ENCODE results near the gene SWAP70.

Gene SWAP70

GRCh38 chr11:9757809-9758636 lies 94.1 kb downstream of the SWAP70 start:
- ChIA-PET CTCF (interaction anchor here (0.6 to 4.1 kb wide), 29 partner anchors 9 to 694 kb away, joined by 3 to 32 read pairs (median 4); partner anchors contain the start of gene WEE1), POLR2A (interaction anchor here (0.6 to 0.9 kb wide), 2 partner anchors 401 to 550 kb away, joined by 3 read pairs; no protein-coding TSS in a partner anchor)
- peak; percentile 92 for TF ChIP-seq CTCF (IDR thresholded peaks at IDR 0.05; ENCODE audit: control extremely low read depth, extremely low read depth, low read depth, missing control alignments)
- DNase-seq (ENCODE audit: extremely low spot score), result peak; percentile 97

- CTCF ChIA-PET, result interaction anchor here (0.7 to 4.1 kb wide), 31 partner anchors 9 to 693 kb away, joined by 3 to 32 read pairs (median 4); partner anchors contain the start of gene WEE1
Measured at GRCh38 chr11:9758637-9759518, 95.0 kb downstream of the SWAP70 start.

GRCh38 chr11:9759519-9760192 lies 95.8 kb downstream of the SWAP70 start:
- TF ChIP-seq CTCF (IDR thresholded peaks at IDR 0.05; ENCODE audit: control extremely low read depth, extremely low read depth, low read depth, missing control alignments), result no peak
- DNase-seq (ENCODE audit: extremely low spot score), result peak; percentile 67
- ChIA-PET CTCF (interaction anchor here (0.9 to 4.1 kb wide), 18 partner anchors 11 to 607 kb away, joined by 3 to 32 read pairs (median 4); no protein-coding TSS in a partner anchor), POLR2A (no interaction called here)

More at GRCh38 chr11:9758637-9759518, 95.0 kb downstream of the SWAP70 start:
- TF ChIP-seq CTCF (IDR thresholded peaks at IDR 0.05; ENCODE audit: control extremely low read depth, extremely low read depth, low read depth, missing control alignments), result peak; percentile 48
- POLR2A ChIA-PET, result no interaction called here
- DNase-seq (ENCODE audit: extremely low spot score), result peak; percentile 73

- ChIA-PET POLR2A (no interaction called here), CTCF (interaction anchor here (0.7 to 4.1 kb wide), 12 partner anchors 9 to 606 kb away, joined by 3 to 32 read pairs (median 4); no protein-coding TSS in a partner anchor)
- DNase-seq (ENCODE audit: extremely low spot score), result no peak
Measured at GRCh38 chr11:9760193-9760575, 96.3 kb downstream of the SWAP70 start.

GRCh38 chr11:9761441-9761945 lies 97.6 kb downstream of the SWAP70 start:
- no peak for DNase-seq (ENCODE audit: extremely low spot score)
- TF ChIP-seq CTCF (IDR thresholded peaks at IDR 0.05; ENCODE audit: control extremely low read depth, extremely low read depth, low read depth, missing control alignments), result no peak
- ChIA-PET CTCF (no interaction called here), POLR2A (no interaction called here)

More at GRCh38 chr11:9760193-9760575, 96.3 kb downstream of the SWAP70 start:
- TF ChIP-seq CTCF (IDR thresholded peaks at IDR 0.05; ENCODE audit: control extremely low read depth, extremely low read depth, low read depth, missing control alignments), result no peak
